GM12864 (cell line): ENCODE measurements around the gene HTT.

Source experiments
- DNase-seq: peaks from one replicate; pipeline ENCODE4 v3.0.0-alpha.2; 2011; ENCODE audit warnings: low read depth
- H3K4me3 ChIP-seq: 2 replicates; pipeline ENCODE4 v1.5.1; 2011; ENCODE audit warnings: mild to moderate bottlenecking, low read depth, low read length, control low read depth
- TF ChIP-seq, protein P1 (sequence below): IDR thresholded peaks from 2 replicates; pipeline ENCODE4 v1.5.1; 2011; ENCODE audit warnings: low read depth, mild to moderate bottlenecking, moderate library complexity, low read length, control low read depth, inconsistent platforms; ENCODE audit errors: missing control alignments

Gene HTT

GRCh38 chr4:3267576-3268394 lies 193.3 kb downstream of the HTT start:
- TF ChIP-seq, protein P1, sequence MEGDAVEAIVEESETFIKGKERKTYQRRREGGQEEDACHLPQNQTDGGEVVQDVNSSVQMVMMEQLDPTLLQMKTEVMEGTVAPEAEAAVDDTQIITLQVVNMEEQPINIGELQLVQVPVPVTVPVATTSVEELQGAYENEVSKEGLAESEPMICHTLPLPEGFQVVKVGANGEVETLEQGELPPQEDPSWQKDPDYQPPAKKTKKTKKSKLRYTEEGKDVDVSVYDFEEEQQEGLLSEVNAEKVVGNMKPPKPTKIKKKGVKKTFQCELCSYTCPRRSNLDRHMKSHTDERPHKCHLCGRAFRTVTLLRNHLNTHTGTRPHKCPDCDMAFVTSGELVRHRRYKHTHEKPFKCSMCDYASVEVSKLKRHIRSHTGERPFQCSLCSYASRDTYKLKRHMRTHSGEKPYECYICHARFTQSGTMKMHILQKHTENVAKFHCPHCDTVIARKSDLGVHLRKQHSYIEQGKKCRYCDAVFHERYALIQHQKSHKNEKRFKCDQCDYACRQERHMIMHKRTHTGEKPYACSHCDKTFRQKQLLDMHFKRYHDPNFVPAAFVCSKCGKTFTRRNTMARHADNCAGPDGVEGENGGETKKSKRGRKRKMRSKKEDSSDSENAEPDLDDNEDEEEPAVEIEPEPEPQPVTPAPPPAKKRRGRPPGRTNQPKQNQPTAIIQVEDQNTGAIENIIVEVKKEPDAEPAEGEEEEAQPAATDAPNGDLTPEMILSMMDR = no peak
- DNase-seq = no peak
- no peak overlapping the region for H3K4me3 ChIP-seq

GRCh38 chr4:3268395-3269104 lies 194.1 kb downstream of the HTT start:
- TF ChIP-seq, protein P1 = no peak
- DNase-seq = no peak
- H3K4me3 ChIP-seq = no peak overlapping the region

- H3K4me3 ChIP-seq = no peak overlapping the region
- no peak for DNase-seq
- TF ChIP-seq, protein P1 = no peak
Measured at GRCh38 chr4:3269105-3269927, 194.8 kb downstream of the HTT start.

DNA sequence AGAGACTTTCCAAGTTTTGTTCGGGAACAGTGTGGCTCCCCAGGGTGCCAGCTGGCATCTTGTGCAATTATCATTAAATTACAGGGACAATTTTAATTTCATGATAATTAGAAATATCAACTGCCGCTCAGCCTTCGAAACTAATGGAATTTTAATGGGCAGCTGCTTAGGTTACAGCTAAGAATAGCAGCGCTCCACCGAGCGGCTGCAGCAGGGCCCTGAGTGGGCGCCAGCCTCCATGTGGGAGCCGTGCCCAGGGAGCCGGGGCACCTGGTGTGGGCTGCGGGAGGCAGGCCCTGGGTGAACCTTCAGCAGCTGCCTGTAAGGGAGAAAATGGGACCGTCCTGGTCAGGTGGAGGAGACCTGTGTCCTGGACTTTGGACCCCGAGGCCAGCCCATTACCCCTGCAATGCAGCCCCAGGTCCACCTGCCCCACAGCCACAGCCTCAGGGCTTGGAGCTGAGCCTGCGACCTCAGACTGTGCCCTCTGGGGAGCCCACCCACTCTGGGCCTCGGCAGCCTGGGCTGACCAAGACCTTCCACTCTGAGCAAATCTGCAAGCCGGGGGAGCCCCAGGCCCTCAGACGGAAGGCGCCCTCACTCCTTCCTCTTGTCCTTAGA lies 195.6 kb downstream of the HTT start:
- no peak overlapping the region for H3K4me3 ChIP-seq
- no peak for DNase-seq
- TF ChIP-seq, protein P1 = no peak

DNA sequence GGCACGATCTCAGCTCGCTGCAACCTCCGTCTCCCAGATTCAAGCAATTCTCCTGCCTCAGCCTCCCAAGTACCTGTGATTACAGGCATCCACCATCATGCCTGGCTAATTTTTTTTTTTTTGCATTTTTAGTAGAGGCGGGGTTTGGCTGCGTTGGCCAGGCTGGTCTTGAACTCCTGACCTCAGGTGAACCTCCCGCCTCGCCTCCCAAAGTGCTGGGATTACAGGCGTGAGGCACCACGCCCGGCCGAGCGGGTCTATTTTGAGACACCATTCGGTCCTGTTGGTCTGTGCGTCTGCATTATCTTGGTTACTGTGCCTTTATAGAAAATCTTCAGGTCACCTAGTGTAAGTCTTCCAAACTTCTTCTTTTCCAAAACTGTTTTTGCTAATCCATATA lies 196.7 kb downstream of the HTT start:
- no peak for DNase-seq
- no peak overlapping the region for H3K4me3 ChIP-seq
- TF ChIP-seq, protein P1 = no peak

- no peak overlapping the region for H3K4me3 ChIP-seq
- DNase-seq = no peak
- TF ChIP-seq, protein P1 = no peak
Measured at GRCh38 chr4:3276986-3277385, 202.5 kb downstream of the HTT start.
